Transverse colon (tissue), 4 donors: Measurements from ENCODE around the gene NMS. TPM values are rescaled to one million over a fixed set of nuclear protein-coding genes. Genes with fewer than 3 reads are reported as not detected.

Source experiments
- DNase-seq: peaks from one replicate; pipeline ENCODE4 v3.0.0-alpha.2; 2019
- H3K27ac ChIP-seq, 4 donors: fragments of 200-600 bp; sonication (generic); 2 replicates each; pipeline ENCODE4 v1.5.1; 2016 to 2018; ENCODE audit warnings: inconsistent platforms in 4 of 4
- H3K27me3 ChIP-seq: fragments of 200-600 bp; sonication (generic); 2 replicates; pipeline ENCODE4 v1.5.1; 2017; ENCODE audit warnings: inconsistent platforms
- H3K36me3 ChIP-seq, 4 donors: fragments of 200-600 bp; sonication (generic); 2 replicates each; pipeline ENCODE4 v1.5.1; 2017 to 2019; ENCODE audit warnings: inconsistent platforms in 4 of 4
- H3K4me1 ChIP-seq, 4 donors: fragments of 200-600 bp; sonication (generic); 2 replicates each; pipeline ENCODE4 v1.5.1; 2017 to 2020; ENCODE audit warnings: inconsistent platforms in 4 of 4
- H3K4me3 ChIP-seq, 4 donors: fragments of 200-600 bp; sonication (generic); 1 replicate in 1 of 4; 2 replicates in 3 of 4; pipeline versions ENCODE4 v1.5.1 to v1.6.1; 2017 to 2019; ENCODE audit warnings: inconsistent platforms in 4 of 4
- H3K9me3 ChIP-seq, 2 donors: fragments of 200-600 bp; sonication (generic); 2 replicates each; pipeline ENCODE4 v1.5.1; 2017 to 2019; ENCODE audit warnings: inconsistent platforms in 2 of 2
- CTCF ChIP-seq, 5 experiments: fragments of 200-600 bp in 3 of 5; fragments of 450-650 bp in 2 of 5; sonication (generic) in 3 of 5; IDR thresholded peaks; 1 replicate in 2 of 5; 2 replicates in 3 of 5; pipeline ENCODE4 v1.5.1; 2016 to 2017; ENCODE audit warnings: antibody characterized with exemption in 5 of 5, inconsistent platforms in 3 of 5, mild to moderate bottlenecking in 2 of 5, moderate library complexity in 1 of 5
- EP300 ChIP-seq: sonication (generic); formaldehyde crosslinking; IDR thresholded peaks from one replicate; pipeline ENCODE4 v1.6.1; 2017; ENCODE audit warnings: antibody characterized with exemption, low read depth
- POLR2A ChIP-seq: fragments of 450-650 bp; IDR thresholded peaks from one replicate; pipeline ENCODE4 v1.6.1; 2016; ENCODE audit warnings: antibody characterized with exemption, mild to moderate bottlenecking, moderate library complexity
- POLR2AphosphoS5 ChIP-seq, 3 donors: sonication (generic); formaldehyde crosslinking; IDR thresholded peaks; one replicate each; pipeline ENCODE4 v1.6.1; 2016; ENCODE audit warnings: antibody characterized with exemption in 3 of 3
- WGBS, 2 donors: methylation state at CpG; one replicate each; pipeline ENCODE4 v1.1.5; 2018; ENCODE audit warnings: low coverage in 1 of 2; 5-methylcytosine and 5-hydroxymethylcytosine counted together
- in situ Hi-C, 4 donors: fragments of 200-750 bp; cut with MboI; loops; one replicate each; pipeline versions ENCODE4 v1.15.0 to v1.15.1; 2017; ENCODE audit warnings: low sequenced_read_pairs in 3 of 4, low pct_ligation_motif_present in 1 of 4, low pct_unique_long_range_greater_than_20kb in 1 of 4
- intact Hi-C: fragments of 100-400 bp; cut with DNase I; formaldehyde crosslinking; loops from one replicate; pipeline ENCODE4 v1.15.1; 2023; ENCODE audit warnings: low total_unique reads
- total RNA-seq, 4 donors: library from RNA; depleted of rRNA; stranded (reverse); fragments of >200 nt; gene quantifications; one replicate each; pipeline ENCODE4 v1.1.0, GENCODE V29; 2016

NMS gene
- total RNA-seq, 4 donors from 2014 or later, result not detected

- Histone ChIP-seq H3K27ac (no peak overlapping the region), H3K36me3 (no peaks in the 10 kb centered on the region), H3K4me3 (no peak overlapping the region), H3K9me3 (no peaks in the 10 kb centered on the region), H3K27me3 (no peaks in the 10 kb centered on the region), H3K4me1 (no peaks in the 10 kb centered on the region)
- intact Hi-C loops, result no loop called here
- no peak for DNase-seq
- TF ChIP-seq EP300, result no peak
- no peak for TF ChIP-seq POLR2AphosphoS5 (IDR thresholded peaks at IDR 0.05)
- no peak for TF ChIP-seq CTCF (IDR thresholded peaks at IDR 0.05)
- no peak for TF ChIP-seq POLR2A
- 71 to 79% methylated on average over 2 to 5 of the region's 5 CpGs for WGBS, 2 donors
- in situ Hi-C loops, result no loop called here
Observed at GRCh38 chr2:100484390-100484789, 14.1 kb downstream of the NMS start.

GRCh38 chr2:100485396-100485795 lies 15.1 kb downstream of the NMS start:
- intact Hi-C loops (no loop called here), in situ Hi-C loops (no loop called here)
- no peak for TF ChIP-seq CTCF (IDR thresholded peaks at IDR 0.05)
- no peak for TF ChIP-seq POLR2A
- TF ChIP-seq EP300, result no peak
- TF ChIP-seq POLR2AphosphoS5 (IDR thresholded peaks at IDR 0.05), result no peak
- H3K4me1 ChIP-seq, result no peaks in the 10 kb centered on the region
- no peak overlapping the region for H3K4me3 ChIP-seq
- 84 to 90% methylated on average over 2 of the region's 2 CpGs for WGBS, 2 donors
- H3K36me3 ChIP-seq, result no peaks in the 10 kb centered on the region
- DNase-seq, result no peak
- no peaks in the 10 kb centered on the region for H3K9me3 ChIP-seq
- H3K27ac ChIP-seq, result no peak overlapping the region
- H3K27me3 ChIP-seq, result no peaks in the 10 kb centered on the region

GRCh38 chr2:100494712-100495111 lies 24.4 kb downstream of the NMS start:
- no peak overlapping the region for H3K27ac ChIP-seq
- TF ChIP-seq CTCF (IDR thresholded peaks at IDR 0.05), result no peak
- TF ChIP-seq POLR2AphosphoS5 (IDR thresholded peaks at IDR 0.05), result no peak
- no peak for TF ChIP-seq POLR2A
- TF ChIP-seq EP300, result no peak
- WGBS, 2 donors, result 68 to 83% methylated on average over 4 to 6 of the region's 6 CpGs
- no peak overlapping the region for H3K4me3 ChIP-seq
- intact Hi-C loops (no loop called here), in situ Hi-C loops (no loop called here)
- no peak for DNase-seq
- peaks cover 3% of the 10 kb centered on the region for H3K27me3 ChIP-seq
- H3K9me3 ChIP-seq, result no peaks in the 10 kb centered on the region
- H3K4me1 ChIP-seq, result no peaks in the 10 kb centered on the region
- no peaks in the 10 kb centered on the region for H3K36me3 ChIP-seq

GRCh38 chr2:100502782-100503181 lies 32.5 kb downstream of the NMS start:
- no peaks in the 10 kb centered on the region for H3K4me1 ChIP-seq
- H3K36me3 ChIP-seq, result no peaks in the 10 kb centered on the region
- 73% methylated on average over 2 of the region's 2 CpGs for WGBS, 2 donors
- intact Hi-C loops, result no loop called here
- DNase-seq, result no peak
- TF ChIP-seq EP300 (no peak), CTCF (IDR thresholded peaks at IDR 0.05) (no peak), POLR2AphosphoS5 (IDR thresholded peaks at IDR 0.05) (no peak), POLR2A (no peak)
- H3K9me3 ChIP-seq, result peaks cover 6 to 19% of the 10 kb centered on the region in 2 donors
- H3K27ac ChIP-seq, result no peak overlapping the region
- peaks cover 3% of the 10 kb centered on the region for H3K27me3 ChIP-seq
- H3K4me3 ChIP-seq, result no peak overlapping the region
- in situ Hi-C loops, result no loop called here
